Measurements from ENCODE around the gene PTPRK. TPM values are rescaled to one million over a fixed set of nuclear protein-coding genes. Genes with fewer than 3 reads are reported as not detected.

PTPRK gene
- total and polyA plus RNA-seq, 4 donors: 8.2 to 224 (median 42.9) TPM

DNA sequence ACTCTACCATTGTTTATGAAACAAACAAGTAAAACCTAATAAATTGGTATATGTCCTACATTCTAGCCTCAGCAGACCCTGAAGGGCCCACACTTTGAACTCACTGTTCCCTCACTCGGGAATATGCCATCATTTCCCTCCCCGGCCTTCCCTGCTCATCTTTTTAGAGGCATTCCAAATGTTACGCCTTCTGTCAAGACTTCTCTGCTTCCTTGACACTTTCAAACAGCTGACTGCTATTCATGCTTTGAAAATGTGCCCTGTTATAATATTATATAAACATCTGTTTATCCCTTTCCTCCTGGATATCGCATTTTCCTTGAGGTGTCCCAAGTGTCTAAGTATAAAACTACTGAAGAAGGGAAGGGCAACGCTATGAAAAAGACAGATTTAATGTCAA lies 370.0 kb downstream of the PTPRK start:
- TF ChIP-seq, protein P1, sequence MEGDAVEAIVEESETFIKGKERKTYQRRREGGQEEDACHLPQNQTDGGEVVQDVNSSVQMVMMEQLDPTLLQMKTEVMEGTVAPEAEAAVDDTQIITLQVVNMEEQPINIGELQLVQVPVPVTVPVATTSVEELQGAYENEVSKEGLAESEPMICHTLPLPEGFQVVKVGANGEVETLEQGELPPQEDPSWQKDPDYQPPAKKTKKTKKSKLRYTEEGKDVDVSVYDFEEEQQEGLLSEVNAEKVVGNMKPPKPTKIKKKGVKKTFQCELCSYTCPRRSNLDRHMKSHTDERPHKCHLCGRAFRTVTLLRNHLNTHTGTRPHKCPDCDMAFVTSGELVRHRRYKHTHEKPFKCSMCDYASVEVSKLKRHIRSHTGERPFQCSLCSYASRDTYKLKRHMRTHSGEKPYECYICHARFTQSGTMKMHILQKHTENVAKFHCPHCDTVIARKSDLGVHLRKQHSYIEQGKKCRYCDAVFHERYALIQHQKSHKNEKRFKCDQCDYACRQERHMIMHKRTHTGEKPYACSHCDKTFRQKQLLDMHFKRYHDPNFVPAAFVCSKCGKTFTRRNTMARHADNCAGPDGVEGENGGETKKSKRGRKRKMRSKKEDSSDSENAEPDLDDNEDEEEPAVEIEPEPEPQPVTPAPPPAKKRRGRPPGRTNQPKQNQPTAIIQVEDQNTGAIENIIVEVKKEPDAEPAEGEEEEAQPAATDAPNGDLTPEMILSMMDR (IDR thresholded peaks at IDR 0.05; ENCODE audit: control extremely low read depth, extremely low read depth): no peak
- WGBS, 2 donors: 88 to 89% methylated on average over 5 of the region's 5 CpGs

DNA sequence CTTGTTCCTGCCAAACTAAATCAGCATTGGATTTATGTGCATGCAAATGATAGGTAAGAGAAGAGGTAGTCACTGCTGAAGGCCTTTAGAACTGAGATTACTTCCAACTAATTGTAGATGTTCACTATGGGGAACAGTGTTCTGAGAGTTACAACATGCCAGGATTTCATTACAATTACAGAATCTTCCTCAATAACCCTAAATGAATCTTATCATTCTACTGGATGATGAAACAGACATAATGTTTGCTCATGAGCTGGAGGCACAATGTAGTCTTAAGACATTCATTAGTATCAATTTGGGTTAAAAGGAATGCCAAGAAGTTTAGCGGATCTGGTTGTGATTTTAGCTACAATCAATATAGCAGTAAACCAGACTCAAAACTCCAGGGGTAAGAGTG lies 370.6 kb downstream of the PTPRK start:
- no peak for ATAC-seq (ENCODE audit: insufficient read depth, low FRiP score)

More for the DNA sequence above, 370.0 kb downstream of the PTPRK start:
- no peaks in the 10 kb centered on the region for H3K9me3 ChIP-seq (ENCODE audit: control insufficient read depth in 4 of 4, insufficient read depth in 3 of 4, low read length in 3 of 4)
- H3K9ac ChIP-seq (ENCODE audit: insufficient read depth in 1 of 2, low read length in 2 of 2): no peak overlapping the region
- no peaks in the 10 kb centered on the region for H3K4me1 ChIP-seq (ENCODE audit: control insufficient read depth in 5 of 5, insufficient read depth in 5 of 5, low read length in 5 of 5)
- no peaks in the 10 kb centered on the region for H3K27me3 ChIP-seq (ENCODE audit: control insufficient read depth in 3 of 3, insufficient read depth in 3 of 3, low read length in 2 of 3)
- no peaks in the 10 kb centered on the region for H3K36me3 ChIP-seq (ENCODE audit: control insufficient read depth in 4 of 4, insufficient read depth in 4 of 4, low read length in 4 of 4)
- DNase-seq (no peak), ATAC-seq (ENCODE audit: insufficient read depth, low FRiP score) (no peak)
- no peak overlapping the region for H3K4me3 ChIP-seq
- H3K27ac ChIP-seq (ENCODE audit: low read depth in 1 of 2, low read length in 1 of 2): no peak overlapping the region

DNA sequence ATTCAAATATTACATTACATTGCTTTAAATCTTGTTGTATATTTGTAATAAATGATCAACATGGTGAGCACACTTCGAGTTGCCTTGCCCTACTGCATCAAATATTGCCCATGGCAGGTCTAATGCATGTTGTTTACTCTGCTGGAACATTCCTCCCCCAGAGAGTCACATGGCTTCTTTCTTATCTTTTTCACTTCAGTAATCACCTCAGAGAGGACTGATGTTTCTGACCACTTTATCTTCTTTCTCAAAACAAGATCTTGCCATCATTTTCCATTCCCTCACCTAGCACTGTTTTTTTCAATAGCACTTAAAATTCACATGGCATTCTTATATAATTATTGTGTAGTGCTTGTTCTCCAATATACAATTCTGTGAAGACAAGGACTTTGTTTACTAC lies 376.1 kb downstream of the PTPRK start:
- WGBS, 2 donors: 76 to 78% methylated on average over 1 of the region's 1 CpG
- Histone ChIP-seq H3K27me3 (ENCODE audit: control insufficient read depth in 3 of 3, insufficient read depth in 3 of 3, low read length in 2 of 3) (no peaks in the 10 kb centered on the region), H3K4me1 (ENCODE audit: control insufficient read depth in 5 of 5, insufficient read depth in 5 of 5, low read length in 5 of 5) (peaks cover 0 to 6% (median 0%) of the 10 kb centered on the region in 5 donors), H3K9ac (ENCODE audit: insufficient read depth in 1 of 2, low read length in 2 of 2) (no peak overlapping the region), H3K4me3 (no peak overlapping the region), H3K36me3 (ENCODE audit: control insufficient read depth in 4 of 4, insufficient read depth in 4 of 4, low read length in 4 of 4) (no peaks in the 10 kb centered on the region), H3K27ac (ENCODE audit: low read depth in 1 of 2, low read length in 1 of 2) (no peak overlapping the region), H3K9me3 (ENCODE audit: control insufficient read depth in 4 of 4, insufficient read depth in 3 of 4, low read length in 3 of 4) (no peaks in the 10 kb centered on the region)
- DNase-seq (no peak), ATAC-seq (ENCODE audit: insufficient read depth, low FRiP score) (no peak)
- TF ChIP-seq, protein P1 (IDR thresholded peaks at IDR 0.05; ENCODE audit: control extremely low read depth, extremely low read depth): no peak

More for the DNA sequence above, 370.6 kb downstream of the PTPRK start:
- H3K9me3 ChIP-seq (ENCODE audit: control insufficient read depth in 4 of 4, insufficient read depth in 3 of 4, low read length in 3 of 4): no peaks in the 10 kb centered on the region
- no peak overlapping the region for H3K9ac ChIP-seq (ENCODE audit: insufficient read depth in 1 of 2, low read length in 2 of 2)
- H3K4me3 ChIP-seq: no peak overlapping the region
- 97% methylated on average over 1 of the region's 1 CpG for WGBS, 2 donors
- TF ChIP-seq, protein P1 (IDR thresholded peaks at IDR 0.05; ENCODE audit: control extremely low read depth, extremely low read depth): no peak
- H3K27ac ChIP-seq (ENCODE audit: low read depth in 1 of 2, low read length in 1 of 2): no peak overlapping the region
- H3K36me3 ChIP-seq (ENCODE audit: control insufficient read depth in 4 of 4, insufficient read depth in 4 of 4, low read length in 4 of 4): no peaks in the 10 kb centered on the region
- no peaks in the 10 kb centered on the region for H3K27me3 ChIP-seq (ENCODE audit: control insufficient read depth in 3 of 3, insufficient read depth in 3 of 3, low read length in 2 of 3)
- no peak for DNase-seq
- no peaks in the 10 kb centered on the region for H3K4me1 ChIP-seq (ENCODE audit: control insufficient read depth in 5 of 5, insufficient read depth in 5 of 5, low read length in 5 of 5)

DNA sequence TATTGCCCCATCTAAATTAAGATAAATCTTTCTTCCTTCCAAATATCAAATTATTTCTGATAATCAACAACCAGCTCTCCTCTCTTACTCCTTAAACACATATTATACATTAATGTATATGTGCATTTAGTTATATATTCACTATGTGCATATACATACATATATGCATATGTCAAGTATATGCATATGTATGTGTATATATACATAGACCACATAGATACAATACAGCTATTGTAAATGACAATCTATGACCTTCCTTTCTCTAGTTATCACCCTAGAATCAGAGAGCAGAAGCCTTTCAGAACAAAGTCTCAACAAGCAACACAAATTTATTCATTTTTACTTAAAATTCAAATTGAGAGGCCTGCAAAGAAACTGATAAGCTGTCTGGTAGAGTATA lies 378.5 kb downstream of the PTPRK start:
- no peak for ATAC-seq (ENCODE audit: insufficient read depth, low FRiP score)
- H3K9me3 ChIP-seq (ENCODE audit: control insufficient read depth in 4 of 4, insufficient read depth in 3 of 4, low read length in 3 of 4): no peaks in the 10 kb centered on the region

More for the DNA sequence above, 378.5 kb downstream of the PTPRK start:
- DNase-seq: no peak
- H3K27ac ChIP-seq (ENCODE audit: low read depth in 1 of 2, low read length in 1 of 2): no peak overlapping the region
- TF ChIP-seq, protein P1 (IDR thresholded peaks at IDR 0.05; ENCODE audit: control extremely low read depth, extremely low read depth): no peak
- peaks cover 0 to 3% (median 0%) of the 10 kb centered on the region in 4 donors for H3K36me3 ChIP-seq (ENCODE audit: control insufficient read depth in 4 of 4, insufficient read depth in 4 of 4, low read length in 4 of 4)
- peaks cover 0 to 11% (median 0%) of the 10 kb centered on the region in 5 donors for H3K4me1 ChIP-seq (ENCODE audit: control insufficient read depth in 5 of 5, insufficient read depth in 5 of 5, low read length in 5 of 5)
- H3K4me3 ChIP-seq: no peak overlapping the region
- no peaks in the 10 kb centered on the region for H3K27me3 ChIP-seq (ENCODE audit: control insufficient read depth in 3 of 3, insufficient read depth in 3 of 3, low read length in 2 of 3)
- H3K9ac ChIP-seq (ENCODE audit: insufficient read depth in 1 of 2, low read length in 2 of 2): no peak overlapping the region

All from lung (tissue), 12 donors.